ENCODE results near the gene PPARG.

- TF ChIP-seq CTCF (IDR thresholded peaks at IDR 0.05) (no peak), POLR2A (IDR thresholded peaks at IDR 0.05) (no peak)
These were observed 154.0 kb downstream of the PPARG start for GRCh38 chr3:12442654-12443501.

Data from body of pancreas (tissue), 4 donors.